Ovary (tissue), 3 donors: ENCODE measurements around the gene EXT2.

Source experiments
- POLR2A ChIP-seq: fragments of 450-650 bp; IDR thresholded peaks from one replicate; pipeline ENCODE4 v1.6.1; 2017; ENCODE audit warnings: antibody characterized with exemption, mild to moderate bottlenecking, moderate library complexity
- TF ChIP-seq, protein P1 (sequence below), 3 donors: fragments of 450-650 bp in 2 of 3; fragments of 200-600 bp in 1 of 3; IDR thresholded peaks; one replicate each; pipeline versions ENCODE4 v1.5.1 to v1.8.0; 2016 to 2022; ENCODE audit warnings: antibody characterized with exemption in 3 of 3, mild to moderate bottlenecking in 1 of 3
- donor health status: DM: no; HTN: no; CAD: no.

DNA sequence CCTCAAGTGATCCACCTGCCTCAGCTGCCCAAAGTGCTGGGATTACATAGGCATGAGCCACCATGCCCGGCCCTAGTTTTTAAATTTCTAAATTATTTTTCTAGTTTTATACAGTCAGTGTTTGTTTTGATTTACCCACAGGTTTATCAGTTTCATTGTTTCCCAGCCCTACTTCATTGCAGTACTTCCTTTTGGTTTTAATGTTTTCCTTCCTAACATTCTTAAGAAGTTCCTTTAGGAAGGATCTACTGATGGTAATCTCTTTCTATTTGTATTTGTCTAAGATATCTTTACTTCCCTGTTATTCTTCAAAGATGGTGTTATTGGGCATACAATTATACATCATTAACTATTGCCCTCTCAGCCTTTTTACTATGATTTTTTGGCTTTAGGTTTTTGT lies 4.9 kb upstream of the EXT2 start:
- no peak for TF ChIP-seq POLR2A
- TF ChIP-seq, protein P1, sequence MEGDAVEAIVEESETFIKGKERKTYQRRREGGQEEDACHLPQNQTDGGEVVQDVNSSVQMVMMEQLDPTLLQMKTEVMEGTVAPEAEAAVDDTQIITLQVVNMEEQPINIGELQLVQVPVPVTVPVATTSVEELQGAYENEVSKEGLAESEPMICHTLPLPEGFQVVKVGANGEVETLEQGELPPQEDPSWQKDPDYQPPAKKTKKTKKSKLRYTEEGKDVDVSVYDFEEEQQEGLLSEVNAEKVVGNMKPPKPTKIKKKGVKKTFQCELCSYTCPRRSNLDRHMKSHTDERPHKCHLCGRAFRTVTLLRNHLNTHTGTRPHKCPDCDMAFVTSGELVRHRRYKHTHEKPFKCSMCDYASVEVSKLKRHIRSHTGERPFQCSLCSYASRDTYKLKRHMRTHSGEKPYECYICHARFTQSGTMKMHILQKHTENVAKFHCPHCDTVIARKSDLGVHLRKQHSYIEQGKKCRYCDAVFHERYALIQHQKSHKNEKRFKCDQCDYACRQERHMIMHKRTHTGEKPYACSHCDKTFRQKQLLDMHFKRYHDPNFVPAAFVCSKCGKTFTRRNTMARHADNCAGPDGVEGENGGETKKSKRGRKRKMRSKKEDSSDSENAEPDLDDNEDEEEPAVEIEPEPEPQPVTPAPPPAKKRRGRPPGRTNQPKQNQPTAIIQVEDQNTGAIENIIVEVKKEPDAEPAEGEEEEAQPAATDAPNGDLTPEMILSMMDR (IDR thresholded peaks at IDR 0.05): no peak
